DOHH2 (cell line): ENCODE results near the gene BCO1.

Source experiments
- CTCF ChIP-seq: fragments of 200-600 bp; sonication (generic); IDR thresholded peaks from one replicate; pipeline ENCODE4 v1.5.1; 2014; ENCODE audit warnings: antibody characterized with exemption, mild to moderate bottlenecking, low read depth, low read length; ENCODE audit not compliant: poor library complexity, severe bottlenecking
- EZH2phosphoT487 ChIP-seq: fragments of 200-600 bp; sonication (generic); IDR thresholded peaks from 2 replicates; pipeline ENCODE4 v1.6.1; 2017; ENCODE audit warnings: borderline replicate concordance, mild to moderate bottlenecking, antibody characterized with exemption, low read length, moderate library complexity, mixed read lengths

GRCh38 chr16:81319221-81319912 is 80.9 kb downstream of the BCO1 start:
- no peak for TF ChIP-seq CTCF
- no peak for TF ChIP-seq EZH2phosphoT487
